Stimulated activated CD8-positive, alpha-beta memory T cell treated with anti-CD3 and anti-CD28 coated beads, Interleukin-15, amount 100 ng/mL, for 4 hours (primary cell): ENCODE measurements around the gene MRPL14.
"Not testable (repeated sequence)": the region's sequence is repeated elsewhere in the genome, so short reads cannot be mapped to it uniquely, and the experiment has no call there.

Experiments used
- DNase-seq, 2 donors: peaks; one replicate each; pipeline ENCODE4 v3.0.0-alpha.2; 2020; ENCODE audit warnings: low read depth in 2 of 2

MRPL14 gene

GRCh38 chr6:44101832-44102231, 25.4 kb downstream of the MRPL14 start:
- DNase-seq, result no peak

- no peak for DNase-seq
Measured at GRCh38 chr6:44100088-44100550, 27.1 kb downstream of the MRPL14 start.

GRCh38 chr6:44099192-44099591, 28.1 kb downstream of the MRPL14 start:
- DNase-seq, result no peak

- no peak for DNase-seq
Measured at GRCh38 chr6:44097782-44098317, 29.4 kb downstream of the MRPL14 start.

GRCh38 chr6:44096612-44097011, 30.6 kb downstream of the MRPL14 start:
- DNase-seq, result peak; percentile 31 to 60

GRCh38 chr6:44095243-44095623, 32.0 kb downstream of the MRPL14 start:
- DNase-seq, result not testable (repeated sequence)

GRCh38 chr6:44094403-44095242, 32.6 kb downstream of the MRPL14 start:
- DNase-seq, result no peak

- no peak for DNase-seq
Measured at GRCh38 chr6:44093750-44094402, 33.4 kb downstream of the MRPL14 start.

- DNase-seq, result no peak
Measured at GRCh38 chr6:44093066-44093465, 34.2 kb downstream of the MRPL14 start.

- no peak for DNase-seq
Measured at GRCh38 chr6:44091981-44092884, 35.0 kb downstream of the MRPL14 start.

- DNase-seq, result not testable (repeated sequence)
Measured at GRCh38 chr6:44091356-44091755, 35.9 kb downstream of the MRPL14 start.

- no peak for DNase-seq
Measured at GRCh38 chr6:44090465-44090864, 36.8 kb downstream of the MRPL14 start.

GRCh38 chr6:44088827-44089590, 38.2 kb downstream of the MRPL14 start:
- no peak for DNase-seq

- no peak for DNase-seq
Measured at GRCh38 chr6:44087623-44088022, 39.6 kb downstream of the MRPL14 start.

- DNase-seq, result no peak
Measured at GRCh38 chr6:44086931-44087574, 40.2 kb downstream of the MRPL14 start.

- DNase-seq, result no peak
Measured at GRCh38 chr6:44085219-44085618, 42.0 kb downstream of the MRPL14 start.

- no peak for DNase-seq
Measured at GRCh38 chr6:44084231-44085014, 42.8 kb downstream of the MRPL14 start.

- no peak for DNase-seq
Measured at GRCh38 chr6:44082872-44083321, 44.4 kb downstream of the MRPL14 start.

GRCh38 chr6:44081753-44082152, 45.5 kb downstream of the MRPL14 start:
- DNase-seq, result no peak
